ENCODE results near the gene UBE2D2.

The UBE2D2 gene

DNA sequence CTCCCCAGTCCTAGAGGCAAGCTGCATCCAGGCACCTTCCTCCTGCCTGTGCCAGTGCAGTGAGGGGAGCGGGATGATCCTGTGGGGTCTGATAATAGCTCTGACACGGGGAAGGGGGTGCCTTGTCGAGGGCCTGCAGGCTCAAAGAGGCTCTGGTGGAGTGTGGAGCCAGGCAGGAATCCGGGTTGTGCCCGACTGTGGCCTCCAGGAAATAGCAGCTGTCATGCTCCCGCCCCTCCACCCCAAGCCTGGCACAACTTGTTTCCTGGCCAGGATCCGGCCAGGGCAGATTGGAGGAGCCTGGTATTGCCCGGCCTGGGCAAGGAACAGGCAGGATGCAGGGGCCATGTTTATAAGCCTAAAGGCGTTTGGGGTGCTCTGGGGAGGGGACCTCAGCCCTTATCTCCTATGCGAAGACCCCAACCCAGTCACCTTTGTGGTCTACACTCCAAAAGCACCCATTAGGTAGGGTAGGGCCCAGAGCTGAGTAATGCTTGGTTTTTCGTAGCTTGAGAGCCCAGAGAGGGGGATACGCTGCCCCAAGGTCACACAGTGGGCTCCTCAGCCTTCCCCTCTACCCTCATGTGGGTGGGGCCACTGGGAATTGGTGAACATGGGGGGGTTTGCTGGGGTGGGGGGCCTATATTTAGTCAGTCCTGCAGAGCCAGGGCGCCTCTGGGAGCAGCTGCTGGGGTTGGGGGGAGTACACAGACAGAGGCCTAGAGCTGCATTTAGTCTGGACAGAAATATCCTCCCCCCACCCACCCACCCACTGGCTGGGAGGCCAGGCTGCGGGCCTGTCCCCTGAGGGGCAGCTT, 99.2 kb downstream of the UBE2D2 start:
- DNase-seq (ENCODE audit: low read depth in 2 of 2): no peak

DNA sequence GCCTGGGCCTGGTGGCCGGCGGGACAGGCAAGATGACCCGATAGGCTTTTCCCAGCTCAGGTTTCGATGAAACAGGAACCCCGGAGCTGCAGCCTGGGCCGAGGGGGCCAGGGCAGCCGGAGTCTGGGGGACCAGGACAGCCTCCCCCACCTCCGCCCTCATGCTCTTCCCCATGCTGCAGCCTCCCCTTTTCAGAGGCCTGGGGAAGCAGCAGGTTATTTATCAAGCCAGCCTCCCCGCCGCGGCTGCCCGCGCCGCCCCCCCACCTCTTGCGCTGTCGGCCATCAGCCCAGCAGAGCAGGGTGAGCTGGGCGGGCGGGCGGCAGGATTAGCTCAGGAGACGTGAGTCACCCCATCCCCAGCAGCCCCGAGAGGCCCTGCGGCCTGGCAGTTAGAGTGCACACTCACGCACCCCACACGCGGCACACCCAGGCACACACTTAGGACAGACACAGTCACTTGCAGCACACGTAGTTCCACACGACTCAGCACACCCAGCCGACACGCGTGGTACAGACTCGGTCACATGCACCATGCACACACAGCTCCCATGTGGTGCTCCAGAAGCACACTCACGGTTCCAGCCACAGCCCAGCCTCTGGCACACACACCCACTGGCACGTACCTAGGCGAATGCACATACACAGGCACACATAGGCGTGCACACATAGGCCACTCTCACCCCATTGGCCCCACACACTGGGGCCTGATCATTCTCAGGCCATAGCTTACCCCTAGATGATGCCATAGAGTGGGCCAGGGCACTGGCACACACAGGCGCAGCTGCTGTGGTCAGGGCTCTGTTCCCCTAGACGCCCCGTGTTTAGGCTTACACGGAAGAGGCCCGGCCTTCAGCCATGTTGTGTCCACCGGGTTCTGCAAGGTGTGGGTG, 100.0 kb downstream of the UBE2D2 start:
- no peak for DNase-seq (ENCODE audit: low read depth in 2 of 2)

- DNase-seq (ENCODE audit: low read depth in 2 of 2): no peak
Measured at GRCh38 chr5:139662617-139663016, 101.5 kb downstream of the UBE2D2 start.

DNA sequence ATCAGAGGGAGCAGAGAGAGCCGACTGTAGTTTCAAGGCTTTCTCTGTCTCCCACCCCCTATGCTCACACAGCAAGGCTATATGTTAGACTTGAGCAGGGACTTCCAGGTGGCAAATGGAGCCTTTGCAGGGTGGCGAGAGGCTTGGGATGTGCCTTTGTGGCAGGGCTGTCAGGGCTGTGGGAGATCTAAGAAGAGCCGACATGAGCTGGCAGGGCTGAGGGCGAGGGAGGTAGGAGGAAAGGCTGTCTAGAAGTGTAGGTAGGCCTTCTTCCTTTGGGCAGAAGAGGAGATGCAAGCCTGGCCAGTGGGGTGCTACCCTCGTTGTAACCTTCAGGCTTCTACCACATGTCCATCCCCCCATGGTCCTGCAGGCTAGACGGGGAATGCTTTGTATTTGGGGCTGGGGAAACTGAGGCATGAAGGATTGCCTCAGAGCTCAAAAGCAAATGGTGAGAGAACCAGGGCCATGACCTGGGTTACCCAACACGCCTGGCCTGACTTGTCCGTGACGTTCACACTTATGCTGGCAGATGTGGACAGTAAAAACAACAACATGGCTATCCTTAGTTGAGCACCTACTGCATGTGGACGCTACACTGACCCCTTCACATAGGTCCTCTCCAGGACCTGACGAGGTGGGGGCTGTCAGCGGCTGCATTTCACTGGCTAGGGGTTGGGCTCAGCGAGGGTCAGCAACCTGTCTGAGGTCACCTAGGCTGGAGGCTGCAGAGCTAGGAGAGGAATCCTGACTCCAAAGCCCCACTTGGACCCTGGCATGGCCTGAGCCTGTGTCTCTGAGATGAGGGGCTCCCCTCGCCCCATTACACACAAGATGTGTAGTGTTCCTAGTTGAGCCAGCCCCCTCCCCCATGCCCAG, 102.3 kb downstream of the UBE2D2 start:
- no peak for DNase-seq (ENCODE audit: low read depth in 2 of 2)

DNA sequence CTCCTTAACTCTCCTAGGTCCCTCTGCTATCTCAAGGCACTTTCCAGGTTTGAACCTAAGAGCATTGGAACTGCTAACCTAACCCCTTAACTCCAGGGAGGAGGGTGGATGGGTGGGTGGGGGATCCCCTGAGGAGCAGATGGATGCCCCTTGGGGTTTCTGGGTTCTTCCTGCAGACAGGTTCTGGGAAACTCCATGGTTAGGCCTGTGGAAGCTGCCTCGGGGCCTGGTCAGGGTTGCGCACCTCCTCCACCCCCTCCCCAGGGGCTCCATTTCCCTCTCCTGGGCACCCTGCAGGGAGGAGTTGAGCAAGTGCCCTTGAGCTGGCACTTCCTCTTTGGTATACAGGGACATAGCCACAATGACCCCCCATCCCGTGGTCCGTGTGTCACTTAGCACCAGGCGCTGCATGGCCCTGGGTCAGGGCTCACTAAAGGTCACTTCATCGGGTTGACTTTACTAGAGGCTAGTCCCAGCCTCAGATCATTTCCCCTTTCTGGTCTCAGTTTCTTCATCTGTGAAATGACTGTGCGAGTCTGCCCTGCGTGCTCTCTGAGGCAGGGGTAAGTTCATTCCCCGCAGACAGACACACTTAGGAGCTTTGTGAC, 103.1 kb downstream of the UBE2D2 start:
- DNase-seq (ENCODE audit: low read depth in 2 of 2): no peak

GRCh38 chr5:139664727-139665351, 103.7 kb downstream of the UBE2D2 start:
- DNase-seq (ENCODE audit: low read depth in 2 of 2): no peak

- no peak for DNase-seq (ENCODE audit: low read depth in 2 of 2)
Measured at GRCh38 chr5:139665626-139666025, 104.5 kb downstream of the UBE2D2 start.

DNA sequence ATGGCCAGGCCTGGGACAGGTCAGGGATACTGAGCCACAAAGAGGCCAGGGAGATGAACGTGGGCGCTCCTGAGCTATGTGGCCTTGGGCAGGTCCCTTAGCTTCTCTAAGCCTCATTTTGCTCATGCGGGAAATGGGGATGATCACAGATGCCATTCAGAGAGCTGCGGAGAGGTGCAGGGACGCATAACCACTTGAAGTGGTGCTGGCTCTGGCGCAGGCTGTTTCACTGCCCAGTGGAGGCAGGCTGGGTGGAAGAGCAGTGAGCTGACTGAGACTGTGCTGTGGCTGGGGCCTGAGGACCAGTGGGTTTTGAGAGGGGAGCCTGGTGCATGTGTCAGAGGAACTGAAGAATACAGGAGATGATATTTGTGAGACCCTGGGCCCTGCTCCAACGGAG, 105.4 kb downstream of the UBE2D2 start:
- DNase-seq (ENCODE audit: low read depth in 2 of 2): no peak

DNA sequence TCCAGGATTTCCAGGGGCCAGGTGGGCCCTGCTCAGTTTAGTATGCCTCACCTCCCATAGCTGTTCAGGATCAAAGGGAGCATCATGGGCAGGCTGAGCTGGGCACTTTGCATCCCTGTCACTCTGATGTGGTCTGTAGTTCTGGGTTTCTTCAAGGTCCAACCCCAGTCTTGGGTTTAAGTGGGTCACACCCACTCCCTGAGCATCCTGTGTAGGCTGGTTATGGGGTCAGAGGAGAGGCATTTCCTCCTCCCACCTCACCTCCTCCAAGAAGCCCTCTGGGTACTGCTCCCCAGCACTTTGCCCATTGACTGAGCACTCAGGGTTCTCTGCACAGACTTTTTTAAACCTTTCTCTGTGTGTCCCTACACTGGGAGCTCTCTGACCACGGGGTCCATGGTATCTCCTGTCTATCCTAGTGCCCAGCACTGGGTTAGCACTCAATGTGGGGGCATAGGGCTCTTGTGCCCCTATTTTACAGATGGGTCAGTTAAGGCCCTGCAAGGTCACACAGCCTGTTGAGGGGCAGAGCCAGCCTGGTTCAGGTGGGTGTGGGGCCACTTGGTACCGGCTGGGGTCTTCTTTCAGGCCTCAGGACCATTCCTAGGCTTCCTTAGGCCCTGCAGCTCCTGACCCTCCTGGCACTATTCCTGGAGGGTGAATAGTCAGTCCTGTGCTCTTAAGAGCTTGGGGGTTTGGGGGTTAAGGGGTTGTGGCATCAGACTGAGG, 106.0 kb downstream of the UBE2D2 start:
- no peak for DNase-seq (ENCODE audit: low read depth in 2 of 2)

GRCh38 chr5:139667730-139668063, 106.6 kb downstream of the UBE2D2 start:
- no peak for DNase-seq (ENCODE audit: low read depth in 2 of 2)

GRCh38 chr5:139668064-139668880, 107.1 kb downstream of the UBE2D2 start:
- DNase-seq (ENCODE audit: low read depth in 2 of 2): no peak

GRCh38 chr5:139668924-139669661, 108.0 kb downstream of the UBE2D2 start:
- no peak for DNase-seq (ENCODE audit: low read depth in 2 of 2)

- DNase-seq (ENCODE audit: low read depth in 2 of 2): no peak
Measured at GRCh38 chr5:139669662-139670368, 108.7 kb downstream of the UBE2D2 start.

DNA sequence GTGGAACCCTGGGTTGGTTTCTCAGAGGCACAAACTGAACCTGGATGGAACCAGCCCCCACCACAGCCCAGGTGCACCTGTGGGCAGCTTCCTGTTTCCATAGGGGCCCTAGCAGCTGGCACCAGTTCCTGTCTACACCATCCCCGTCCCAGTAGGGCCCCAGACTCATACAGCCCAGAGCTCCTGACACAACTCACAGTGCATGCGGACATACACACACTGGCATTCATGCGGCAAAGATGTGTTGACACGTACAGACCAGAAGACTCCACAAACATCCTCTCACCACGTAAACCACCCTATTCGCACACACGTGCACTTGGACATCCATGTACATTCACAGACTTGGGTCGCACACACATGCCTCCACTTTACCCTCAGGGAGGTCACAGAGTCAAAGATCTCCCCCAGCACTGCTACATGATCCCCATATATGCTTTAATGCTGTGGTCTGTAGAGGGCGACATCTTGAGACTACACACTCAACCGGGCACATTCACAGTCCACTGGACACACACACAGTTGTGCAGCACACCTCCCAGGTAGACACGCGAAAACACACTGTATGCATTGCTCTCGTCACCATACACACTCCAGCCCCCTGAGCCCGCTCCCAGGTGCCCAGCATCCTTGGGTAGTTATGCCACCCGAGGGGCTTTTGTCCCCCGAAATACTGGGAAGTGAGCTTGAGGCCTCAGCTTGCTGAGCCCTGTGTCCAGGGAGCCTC, 109.4 kb downstream of the UBE2D2 start:
- DNase-seq (ENCODE audit: low read depth in 2 of 2): no peak

GRCh38 chr5:139671096-139671841, 110.1 kb downstream of the UBE2D2 start:
- DNase-seq (ENCODE audit: low read depth in 2 of 2): no peak

DNA sequence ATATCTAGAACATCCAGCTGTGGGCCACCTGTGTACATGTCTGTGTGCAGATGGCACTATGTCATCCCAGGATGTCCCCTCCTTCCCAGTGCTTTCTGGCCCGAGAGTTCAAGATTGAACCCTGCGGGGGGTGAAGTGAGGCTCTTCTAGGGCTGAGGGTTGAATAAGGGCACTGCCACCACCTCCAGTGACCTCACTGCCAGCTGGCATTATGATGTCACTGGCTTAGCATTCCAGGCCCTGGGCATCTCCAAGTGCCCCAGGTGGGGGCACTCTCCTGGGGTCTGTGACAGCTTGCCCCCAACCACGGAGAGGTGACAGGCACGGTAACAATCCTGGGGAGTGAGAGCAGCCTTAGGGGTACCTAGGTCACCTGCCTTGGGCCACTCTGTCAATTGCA, 114.1 kb downstream of the UBE2D2 start:
- no peak for DNase-seq (ENCODE audit: low read depth in 2 of 2)

- no peak for DNase-seq (ENCODE audit: low read depth in 2 of 2)
Measured at GRCh38 chr5:139675825-139676224, 114.7 kb downstream of the UBE2D2 start.
